Lung (tissue), 12 donors: Measurements from ENCODE around the gene BCO2. TPM values are rescaled to one million over a fixed set of nuclear protein-coding genes. Genes with fewer than 3 reads are reported as not detected.

Source experiments
- ATAC-seq: fragments of 200-7000 bp; cut with Tn5 transposase; one replicate; pipeline ENCODE4 v1.9.1; 2020; ENCODE audit warnings: moderate number of reproducible peaks; ENCODE audit not compliant: insufficient read depth, low FRiP score
- DNase-seq, 3 donors: peaks; one replicate each; pipeline ENCODE4 v3.0.0-alpha.2; 2013 to 2017
- H3K27ac ChIP-seq, 2 donors: one replicate each; pipeline ENCODE4 v1.5.1; 2013; ENCODE audit warnings: mild to moderate bottlenecking in 2 of 2, moderate library complexity in 2 of 2, control low read depth in 1 of 2, inconsistent platforms in 1 of 2, low read depth in 1 of 2, low read length in 1 of 2
- H3K27me3 ChIP-seq, 3 donors: one replicate each; pipeline ENCODE4 v1.5.1; 2013; ENCODE audit warnings: low read length in 2 of 3; ENCODE audit not compliant: control insufficient read depth in 3 of 3, insufficient read depth in 3 of 3
- H3K36me3 ChIP-seq, 4 donors: one replicate each; pipeline ENCODE4 v1.5.1; 2013; ENCODE audit warnings: low read length in 4 of 4, mild to moderate bottlenecking in 1 of 4, moderate library complexity in 1 of 4; ENCODE audit not compliant: control insufficient read depth in 4 of 4, insufficient read depth in 4 of 4
- H3K4me1 ChIP-seq, 5 donors: one replicate each; pipeline ENCODE4 v1.5.1; 2013; ENCODE audit warnings: low read length in 5 of 5, mild to moderate bottlenecking in 2 of 5, moderate library complexity in 1 of 5; ENCODE audit not compliant: control insufficient read depth in 5 of 5, insufficient read depth in 5 of 5
- H3K4me3 ChIP-seq: one replicate; pipeline ENCODE4 v1.5.1; 2013; ENCODE audit warnings: mild to moderate bottlenecking, control low read depth, moderate library complexity
- H3K9ac ChIP-seq, 2 donors: one replicate each; pipeline ENCODE4 v1.5.1; 2013; ENCODE audit warnings: low read length in 2 of 2, control low read depth in 1 of 2; ENCODE audit not compliant: insufficient read depth in 1 of 2
- H3K9me3 ChIP-seq, 4 donors: one replicate each; pipeline ENCODE4 v1.5.1; 2013; ENCODE audit warnings: low read length in 3 of 4, mild to moderate bottlenecking in 1 of 4, moderate library complexity in 1 of 4; ENCODE audit not compliant: control insufficient read depth in 4 of 4, insufficient read depth in 3 of 4
- CTCF ChIP-seq: IDR thresholded peaks from 2 replicates; pipeline ENCODE4 v1.5.1; 2012; ENCODE audit warnings: mild to moderate bottlenecking; ENCODE audit errors: control extremely low read depth, extremely low read depth
- WGBS, 2 donors: extraction: QIAGEN DNeasy Blood & Tissue Kit; methylation state at CpG; one replicate each; pipeline ENCODE4 v1.1.7; 2013; 5-methylcytosine and 5-hydroxymethylcytosine counted together
- polyA plus RNA-seq, 2 donors: library from polyadenylated mRNA; stranded (reverse); fragments of 200-250 nt; gene quantifications; one replicate each; pipeline ENCODE4 v1.2.1, GENCODE V29; 2013
- total RNA-seq, 2 donors: library from RNA; depleted of rRNA in 1 of 2; stranded (reverse); fragments of >200 nt in 1 of 2; gene quantifications; one replicate each; pipeline ENCODE4 v1.2.1, GENCODE V29; 2014 to 2021
- donor health status: control.
- donor health status: control.
- donor health status: Bipolar disorder and iron deficiency.
- donor health status: healthy.
- donor health status: DM: yes; HTN: yes; CAD: no.

Gene BCO2
- total and polyA plus RNA-seq, 4 donors: 2.8 to 20.3 (median 6.7) TPM

GRCh38 chr11:112150517-112150916 is 24.8 kb upstream of the BCO2 start:
- Histone ChIP-seq H3K4me1 (no peaks in the 10 kb centered on the region), H3K4me3 (no peak overlapping the region), H3K27ac (no peak overlapping the region), H3K9ac (no peak overlapping the region), H3K9me3 (no peaks in the 10 kb centered on the region), H3K36me3 (peaks cover 0 to 6% (median 0%) of the 10 kb centered on the region in 4 donors), H3K27me3 (no peaks in the 10 kb centered on the region)
- ATAC-seq: no peak
- WGBS, 2 donors: 77 to 85% methylated on average over 5 of the region's 5 CpGs
- TF ChIP-seq CTCF: no peak
- no peak for DNase-seq

DNA sequence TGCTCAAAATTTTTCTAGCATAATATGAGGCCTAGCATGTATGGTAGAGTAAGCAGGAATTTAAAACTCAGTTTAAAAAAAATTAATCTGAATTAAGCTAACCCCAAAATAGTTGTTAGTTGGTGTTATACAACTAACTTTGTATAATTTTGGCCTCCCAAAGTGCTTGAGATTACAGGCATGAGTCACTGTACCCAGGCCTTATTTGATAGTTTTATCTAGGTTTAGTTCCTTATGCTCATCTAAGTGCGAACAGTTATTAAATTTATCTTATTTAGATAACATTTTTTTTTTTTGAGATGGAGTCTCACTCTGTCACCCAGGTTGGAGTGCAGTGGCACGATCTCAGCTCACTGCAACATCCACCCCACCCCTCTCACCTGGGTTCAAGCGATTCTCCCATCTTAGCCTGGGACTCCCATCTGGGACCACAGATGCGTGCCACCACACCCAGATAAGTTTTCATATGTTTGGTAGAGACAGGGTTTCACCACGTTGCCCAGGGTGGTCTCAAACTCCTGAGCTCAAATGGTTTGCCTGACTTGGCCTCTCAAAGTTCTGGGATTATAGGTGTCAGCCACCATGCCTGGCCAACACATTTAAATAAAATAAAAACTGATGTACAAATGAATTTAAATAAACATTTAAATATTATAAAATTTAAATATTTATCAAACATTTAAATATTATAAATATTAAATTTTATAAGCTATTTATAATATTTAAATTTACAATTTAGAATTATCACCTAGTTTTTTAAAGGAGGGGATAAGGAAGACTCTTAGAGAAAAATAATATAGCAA is 19.0 kb upstream of the BCO2 start:
- Histone ChIP-seq H3K36me3 (peaks cover 0 to 1% (median 0%) of the 10 kb centered on the region in 4 donors), H3K27me3 (no peaks in the 10 kb centered on the region), H3K9ac (no peak overlapping the region), H3K9me3 (no peaks in the 10 kb centered on the region), H3K4me1 (peaks cover 0 to 2% (median 0%) of the 10 kb centered on the region in 5 donors), H3K4me3 (no peak overlapping the region), H3K27ac (no peak overlapping the region)
- ATAC-seq: no peak
- 86 to 91% methylated on average over 5 of the region's 5 CpGs for WGBS, 2 donors
- DNase-seq: no peak
- no peak for TF ChIP-seq CTCF

GRCh38 chr11:112156956-112157766 is 18.2 kb upstream of the BCO2 start:
- Histone ChIP-seq H3K4me1 (peaks cover 0 to 2% (median 0%) of the 10 kb centered on the region in 5 donors), H3K36me3 (peaks cover 0 to 1% (median 0%) of the 10 kb centered on the region in 4 donors), H3K9me3 (no peaks in the 10 kb centered on the region), H3K27me3 (no peaks in the 10 kb centered on the region), H3K4me3 (no peak overlapping the region), H3K9ac (no peak overlapping the region), H3K27ac (no peak overlapping the region)
- WGBS, 2 donors: 77 to 78% methylated on average over 4 of the region's 4 CpGs
- no peak for DNase-seq
- peak; percentile 83 for ATAC-seq
- no peak for TF ChIP-seq CTCF
